CD14-positive monocyte (primary cell): Measurements from ENCODE around the gene TRAPPC12. TPM values are rescaled to one million over a fixed set of nuclear protein-coding genes. Genes with fewer than 3 reads are reported as not detected.

Experiments
- DNase-seq, 3 donors: peaks; one replicate each; pipeline ENCODE4 v3.0.0-alpha.2; 2011 to 2022
- H2AFZ ChIP-seq: 2 replicates; pipeline ENCODE4 v1.6.0; 2012; ENCODE audit warnings: mild to moderate bottlenecking, low read depth, low read length, inconsistent platforms; ENCODE audit not compliant: insufficient read depth, poor library complexity, severe bottlenecking
- H3K27ac ChIP-seq, 2 donors: 1 replicate in 1 of 2; 2 replicates in 1 of 2; pipeline ENCODE4 v1.5.1; 2012 to 2013; ENCODE audit warnings: low read length in 2 of 2, control low read depth in 1 of 2, inconsistent platforms in 1 of 2, low read depth in 1 of 2, mild to moderate bottlenecking in 1 of 2
- H3K27me3 ChIP-seq, 2 donors: one replicate each; pipeline versions ENCODE4 v1.6.0 to v1.6.1; 2011 to 2013; ENCODE audit warnings: low read length in 2 of 2; ENCODE audit not compliant: control insufficient read depth in 2 of 2, insufficient read depth in 2 of 2
- H3K36me3 ChIP-seq, 2 donors: replicated peaks in 1 of 2; 1 replicate in 1 of 2; 2 replicates in 1 of 2; pipeline versions ENCODE4 v1.5.1 to v1.6.1; 2012 to 2013; ENCODE audit warnings: low read length in 2 of 2, control low read depth in 1 of 2, inconsistent platforms in 1 of 2, mild to moderate bottlenecking in 1 of 2; ENCODE audit not compliant: insufficient read depth in 2 of 2, control insufficient read depth in 1 of 2
- H3K4me1 ChIP-seq, 2 donors: 1 replicate in 1 of 2; 2 replicates in 1 of 2; pipeline versions ENCODE4 v1.5.1 to v1.6.1; 2012 to 2013; ENCODE audit warnings: low read length in 2 of 2, control low read depth in 1 of 2, inconsistent platforms in 1 of 2, mild to moderate bottlenecking in 1 of 2, moderate library complexity in 1 of 2; ENCODE audit not compliant: insufficient read depth in 2 of 2, control insufficient read depth in 1 of 2
- H3K4me2 ChIP-seq: replicated peaks from 2 replicates; pipeline ENCODE3; 2012; ENCODE audit warnings: low read length, moderate library complexity, mild to moderate bottlenecking; ENCODE audit not compliant: poor library complexity, severe bottlenecking; ENCODE audit errors: extremely low read depth
- H3K4me3 ChIP-seq, 3 experiments: fragments of 200-600 bp in 1 of 3; sonication (generic) in 1 of 3; replicated peaks in 1 of 3; 1 replicate in 2 of 3; 2 replicates in 1 of 3; pipeline ENCODE4 v1.5.1; 2011 to 2013; ENCODE audit warnings: low read length in 3 of 3, mild to moderate bottlenecking in 3 of 3, control low read depth in 2 of 3, low read depth in 2 of 3, inconsistent platforms in 1 of 3, moderate library complexity in 1 of 3
- H3K79me2 ChIP-seq: 2 replicates; pipeline ENCODE4 v1.6.0; 2012; ENCODE audit warnings: mild to moderate bottlenecking, control low read depth, inconsistent platforms, low read length, moderate library complexity; ENCODE audit not compliant: insufficient read depth
- H3K9ac ChIP-seq: 2 replicates; pipeline ENCODE4 v1.6.0; 2017; ENCODE audit warnings: low read length, mild to moderate bottlenecking; ENCODE audit not compliant: insufficient read depth, poor library complexity, severe bottlenecking
- H3K9me3 ChIP-seq, 2 donors: replicated peaks in 1 of 2; 1 replicate in 1 of 2; 2 replicates in 1 of 2; pipeline versions ENCODE4 v1.5.1 to v1.6.1; 2012 to 2013; ENCODE audit warnings: low read length in 2 of 2, control low read depth in 1 of 2; ENCODE audit not compliant: control insufficient read depth in 1 of 2, insufficient read depth in 1 of 2
- H4K20me1 ChIP-seq: 2 replicates; pipeline ENCODE4 v1.6.0; 2012; ENCODE audit warnings: mild to moderate bottlenecking, low read length, control low read depth, moderate library complexity; ENCODE audit not compliant: insufficient read depth
- H3K27ac Mint-ChIP-seq, 7 donors: one replicate each; pipeline ENCODE4 v1.8.0; 2020; ENCODE audit warnings: mild to moderate bottlenecking in 7 of 7, mixed read lengths in 7 of 7, moderate library complexity in 6 of 7, inconsistent platforms in 2 of 7
- H3K27me3 Mint-ChIP-seq, 3 donors: one replicate each; pipeline ENCODE4 v1.8.0; 2021 to 2022; ENCODE audit warnings: low read depth in 3 of 3, mild to moderate bottlenecking in 3 of 3, mixed read lengths in 3 of 3, moderate library complexity in 3 of 3, inconsistent platforms in 1 of 3
- H3K36me3 Mint-ChIP-seq, 2 donors: one replicate each; pipeline ENCODE4 v1.8.0; 2020; ENCODE audit warnings: mixed read lengths in 2 of 2, inconsistent platforms in 1 of 2, mild to moderate bottlenecking in 1 of 2
- H3K4me1 Mint-ChIP-seq: one replicate; pipeline ENCODE4 v1.8.0; 2020; ENCODE audit warnings: mild to moderate bottlenecking, mixed read lengths
- H3K4me3 Mint-ChIP-seq, 2 donors: one replicate each; pipeline ENCODE4 v1.8.0; 2020; ENCODE audit warnings: mild to moderate bottlenecking in 2 of 2, mixed read lengths in 2 of 2, moderate library complexity in 1 of 2
- H3K9me3 Mint-ChIP-seq, 7 donors: one replicate each; pipeline ENCODE4 v1.8.0; 2020 to 2022; ENCODE audit warnings: mixed read lengths in 7 of 7, mild to moderate bottlenecking in 6 of 7, moderate library complexity in 6 of 7, inconsistent platforms in 2 of 7
- CTCF ChIP-seq: fragments of 200-600 bp; IDR thresholded peaks from one replicate; pipeline ENCODE4 v1.8.0; 2022; ENCODE audit warnings: antibody characterized with exemption, mild to moderate bottlenecking
- WGBS: methylation state at CpG from one replicate; pipeline ENCODE4 v1.1.5; 2013; ENCODE audit warnings: missing lambda C conversion rate; ENCODE audit not compliant: insufficient coverage; 5-methylcytosine and 5-hydroxymethylcytosine counted together
- intact Hi-C, 2 donors: fragments of 100-400 bp; cut with micrococcal nuclease; formaldehyde crosslinking; loops; one replicate each; pipeline versions ENCODE4 v1.15.0 to v1.15.1; 2023
- polyA plus RNA-seq, 3 donors: library from polyadenylated mRNA; depleted of rRNA in 1 of 3; unstranded in 2 of 3; stranded (reverse) in 1 of 3; fragments of 300-500 nt in 2 of 3; fragments of >200 nt in 1 of 3; fragmentation: Illumina TruSeq in 2 of 3; gene quantifications; 1 replicate in 2 of 3; 2 replicates in 1 of 3; pipeline ENCODE4 v1.2.3, GENCODE V29; 2012 to 2021

The TRAPPC12 gene
- polyA plus RNA-seq, 3 donors: 26.6 to 72.1 (median 44.7) TPM

GRCh38 chr2:3414133-3414860 lies 34.8 kb downstream of the TRAPPC12 start:
- H3K27ac Mint-ChIP-seq: peak overlapping the region in 1 of 7 donors; percentile 20
- no peak overlapping the region for H3K4me2 ChIP-seq
- H2AFZ ChIP-seq: no peak overlapping the region
- H3K27me3 Mint-ChIP-seq: no peaks in the 10 kb centered on the region
- no peaks in the 10 kb centered on the region for H3K4me1 ChIP-seq
- peaks cover 47 to 72% of the 10 kb centered on the region in 2 donors for H3K36me3 Mint-ChIP-seq
- no peaks in the 10 kb centered on the region for H3K9me3 ChIP-seq
- H3K4me3 ChIP-seq: no peak overlapping the region
- DNase-seq: no peak
- no peaks in the 10 kb centered on the region for H3K27me3 ChIP-seq
- H3K4me3 Mint-ChIP-seq: no peak overlapping the region
- H3K79me2 ChIP-seq: peaks cover 6% of the 10 kb centered on the region
- peaks cover 55% of the 10 kb centered on the region for H4K20me1 ChIP-seq
- no peak overlapping the region for H3K9ac ChIP-seq
- WGBS: over 99% methylated on average over 14 of the region's 25 CpGs
- H3K27ac ChIP-seq: no peak overlapping the region
- H3K36me3 ChIP-seq: peaks cover 35 to 65% of the 10 kb centered on the region in 2 donors
- no peak for TF ChIP-seq CTCF
- H3K9me3 Mint-ChIP-seq: no peaks in the 10 kb centered on the region
- H3K4me1 Mint-ChIP-seq: peaks cover 2% of the 10 kb centered on the region
- intact Hi-C loops: no loop called here

- no peak for TF ChIP-seq CTCF
- Histone ChIP-seq H3K9me3 (no peaks in the 10 kb centered on the region), H3K79me2 (peaks cover 4% of the 10 kb centered on the region), H3K9ac (no peak overlapping the region), H3K4me1 (no peaks in the 10 kb centered on the region), H3K36me3 (peaks cover 58 to 82% of the 10 kb centered on the region in 2 donors), H3K4me2 (no peak overlapping the region), H4K20me1 (peaks cover 26% of the 10 kb centered on the region), H3K4me3 (no peak overlapping the region), H3K27ac (no peak overlapping the region), H3K27me3 (no peaks in the 10 kb centered on the region), H2AFZ (no peak overlapping the region)
- WGBS: 90% methylated on average over 7 of the region's 11 CpGs
- intact Hi-C loops: no loop called here
- no peak overlapping the region for H3K4me3 Mint-ChIP-seq
- H3K4me1 Mint-ChIP-seq: no peaks in the 10 kb centered on the region
- H3K27me3 Mint-ChIP-seq: no peaks in the 10 kb centered on the region
- H3K36me3 Mint-ChIP-seq: peaks cover 73 to 92% of the 10 kb centered on the region in 2 donors
- peaks cover 0 to 2% (median 0%) of the 10 kb centered on the region in 7 donors for H3K9me3 Mint-ChIP-seq
- peak overlapping the region in 2 of 7 donors; percentile 27 to 56 for H3K27ac Mint-ChIP-seq
- no peak for DNase-seq
These were observed 39.4 kb downstream of the TRAPPC12 start for GRCh38 chr2:3418766-3419404.
